Gastrocnemius medialis (tissue), 4 donors: ENCODE measurements around the gene MDM1. TPM values are rescaled to one million over a fixed set of nuclear protein-coding genes. Genes with fewer than 3 reads are reported as not detected.

Experiments used
- ATAC-seq, 2 donors: fragments of 150-250 bp; one replicate each; pipeline ENCODE4 v1.9.1; 2016
- DNase-seq, 2 donors: peaks; one replicate each; pipeline ENCODE4 v3.0.0-alpha.2; 2019
- H3K27ac ChIP-seq, 4 donors: fragments of 200-600 bp; sonication (generic); 1 replicate in 1 of 4; 2 replicates in 3 of 4; pipeline ENCODE4 v1.5.1; 2016 to 2018; ENCODE audit warnings: mild to moderate bottlenecking in 2 of 4, moderate library complexity in 1 of 4
- H3K27me3 ChIP-seq, 3 donors: fragments of 200-600 bp; sonication (generic) in 2 of 3; 1 replicate in 1 of 3; 2 replicates in 2 of 3; pipeline versions ENCODE4 v1.5.1 to v1.6.0; 2016 to 2019; ENCODE audit warnings: mild to moderate bottlenecking in 1 of 3, moderate library complexity in 1 of 3
- H3K36me3 ChIP-seq, 2 donors: fragments of 200-600 bp; sonication (generic) in 1 of 2; one replicate each; pipeline ENCODE4 v1.5.1; 2017 to 2018
- H3K4me1 ChIP-seq, 2 donors: fragments of 200-600 bp; sonication (generic) in 1 of 2; one replicate each; pipeline ENCODE4 v1.5.1; 2016 to 2017; ENCODE audit warnings: mild to moderate bottlenecking in 2 of 2
- H3K4me3 ChIP-seq, 4 donors: fragments of 200-600 bp; sonication (generic) in 3 of 4; 1 replicate in 1 of 4; 2 replicates in 3 of 4; pipeline ENCODE4 v1.5.1; 2016 to 2019; ENCODE audit warnings: mild to moderate bottlenecking in 2 of 4
- H3K9me3 ChIP-seq, 3 donors: fragments of 200-600 bp; sonication (generic) in 2 of 3; 1 replicate in 1 of 3; 2 replicates in 2 of 3; pipeline ENCODE4 v1.5.1; 2016 to 2019
- POLR2A ChIP-seq, 2 donors: fragments of 450-650 bp; IDR thresholded peaks; one replicate each; pipeline ENCODE4 v1.6.1; 2017; ENCODE audit warnings: antibody characterized with exemption in 2 of 2, mild to moderate bottlenecking in 2 of 2, moderate library complexity in 2 of 2
- in situ Hi-C, 4 donors: fragments of 200-750 bp; cut with MboI; loops; one replicate each; pipeline versions ENCODE4 v1.15.0 to v1.8.0; 2017; ENCODE audit warnings: low sequenced_read_pairs in 4 of 4
- intact Hi-C: fragments of 100-400 bp; cut with DNase I; formaldehyde crosslinking; loops from one replicate; pipeline ENCODE4 v1.15.1; 2023; ENCODE audit warnings: low total_unique reads
- total RNA-seq, 4 donors: library from RNA; depleted of rRNA; stranded (reverse); fragments of >200 nt; gene quantifications; one replicate each; pipeline versions ENCODE4 v1.1.0 to v1.2.3, GENCODE V29; 2016
- TF ChIP-seq, protein P1 (sequence below), 5 experiments: fragments of 450-650 bp in 3 of 5; fragments of 200-600 bp in 2 of 5; sonication (generic) in 2 of 5; IDR thresholded peaks in 4 of 5; conservative IDR thresholded peaks in 1 of 5; 1 replicate in 4 of 5; 2 replicates in 1 of 5; pipeline ENCODE4 v1.5.1; 2016 to 2019; ENCODE audit warnings: antibody characterized with exemption in 5 of 5, mild to moderate bottlenecking in 3 of 5, moderate library complexity in 3 of 5

The MDM1 gene
- total RNA-seq, 4 donors from 2014 or later: 1.6 to 6.8 (median 3.4) TPM

DNA sequence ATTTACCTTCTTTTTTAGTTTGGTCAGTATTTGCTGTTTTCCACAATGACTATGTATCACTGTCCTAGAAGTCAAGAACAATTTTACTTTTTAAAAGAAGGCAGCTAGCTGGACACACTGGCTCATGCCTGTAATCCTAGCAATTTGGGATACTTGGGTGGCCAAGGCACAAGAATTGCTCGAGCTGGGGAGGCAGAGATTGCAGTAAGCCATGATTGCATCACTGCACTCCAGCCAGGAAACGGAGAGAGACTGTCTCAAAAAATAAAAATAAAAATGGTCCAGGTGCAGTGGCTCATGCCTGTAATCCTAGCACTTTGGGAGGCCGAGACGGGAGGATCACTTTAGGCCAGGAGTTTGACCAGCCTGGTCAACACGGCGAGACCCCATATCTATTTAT is 28.3 kb downstream of the MDM1 start:
- no peaks in the 10 kb centered on the region for H3K27me3 ChIP-seq
- H3K27ac ChIP-seq: no peak overlapping the region
- H3K4me3 ChIP-seq: no peak overlapping the region
- no peaks in the 10 kb centered on the region for H3K9me3 ChIP-seq
- in situ Hi-C loops: loop anchor here in 3 of 4 donors (10.0 to 25.0 kb wide), 2 partner anchors 267 to 269 kb away; no protein-coding TSS in a partner anchor
- intact Hi-C loops: no loop called here
- no peak for TF ChIP-seq POLR2A (IDR thresholded peaks at IDR 0.05)
- TF ChIP-seq, protein P1, sequence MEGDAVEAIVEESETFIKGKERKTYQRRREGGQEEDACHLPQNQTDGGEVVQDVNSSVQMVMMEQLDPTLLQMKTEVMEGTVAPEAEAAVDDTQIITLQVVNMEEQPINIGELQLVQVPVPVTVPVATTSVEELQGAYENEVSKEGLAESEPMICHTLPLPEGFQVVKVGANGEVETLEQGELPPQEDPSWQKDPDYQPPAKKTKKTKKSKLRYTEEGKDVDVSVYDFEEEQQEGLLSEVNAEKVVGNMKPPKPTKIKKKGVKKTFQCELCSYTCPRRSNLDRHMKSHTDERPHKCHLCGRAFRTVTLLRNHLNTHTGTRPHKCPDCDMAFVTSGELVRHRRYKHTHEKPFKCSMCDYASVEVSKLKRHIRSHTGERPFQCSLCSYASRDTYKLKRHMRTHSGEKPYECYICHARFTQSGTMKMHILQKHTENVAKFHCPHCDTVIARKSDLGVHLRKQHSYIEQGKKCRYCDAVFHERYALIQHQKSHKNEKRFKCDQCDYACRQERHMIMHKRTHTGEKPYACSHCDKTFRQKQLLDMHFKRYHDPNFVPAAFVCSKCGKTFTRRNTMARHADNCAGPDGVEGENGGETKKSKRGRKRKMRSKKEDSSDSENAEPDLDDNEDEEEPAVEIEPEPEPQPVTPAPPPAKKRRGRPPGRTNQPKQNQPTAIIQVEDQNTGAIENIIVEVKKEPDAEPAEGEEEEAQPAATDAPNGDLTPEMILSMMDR (IDR thresholded peaks at IDR 0.05 in 4 of 5, conservative IDR thresholded peaks at IDR 0.05 in 1 of 5): no peak
- H3K36me3 ChIP-seq: peaks cover 0 to 25% of the 10 kb centered on the region in 2 donors
- ATAC-seq (peak in 1 of 2 donors; percentile 39), DNase-seq (peak in 1 of 2 donors; percentile 5)
- H3K4me1 ChIP-seq: no peaks in the 10 kb centered on the region

DNA sequence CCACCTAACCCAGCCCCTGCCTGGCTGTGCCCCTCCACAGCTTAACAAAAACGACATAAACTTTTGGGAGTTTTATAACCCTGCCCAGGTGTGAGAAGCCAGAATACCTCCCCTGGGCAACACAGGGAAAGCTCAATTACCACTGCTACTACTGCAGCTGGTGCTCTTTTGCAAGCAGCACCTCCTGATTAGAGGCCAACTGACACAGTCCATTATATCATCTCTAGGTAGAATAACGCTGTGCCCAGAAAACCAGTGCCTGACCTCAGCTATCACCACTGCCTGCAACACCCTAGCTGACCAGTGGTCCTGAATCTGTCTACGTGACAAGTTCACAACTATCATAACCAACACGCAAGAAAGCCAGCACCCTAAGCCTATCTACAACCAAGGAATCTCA is 34.2 kb downstream of the MDM1 start:
- Histone ChIP-seq H3K36me3 (peaks cover 0 to 16% of the 10 kb centered on the region in 2 donors), H3K4me1 (peaks cover 11 to 13% of the 10 kb centered on the region in 2 donors), H3K27ac (no peak overlapping the region), H3K9me3 (no peaks in the 10 kb centered on the region), H3K4me3 (no peak overlapping the region), H3K27me3 (no peaks in the 10 kb centered on the region)
- ATAC-seq: no peak
- intact Hi-C loops (loop anchor here (5.0 kb wide), 1 partner anchor 266 kb away; no protein-coding TSS in a partner anchor), in situ Hi-C loops (no loop called here)
- no peak for TF ChIP-seq POLR2A (IDR thresholded peaks at IDR 0.05)
- TF ChIP-seq, protein P1 (IDR thresholded peaks at IDR 0.05 in 4 of 5, conservative IDR thresholded peaks at IDR 0.05 in 1 of 5): no peak
- no peak for DNase-seq

DNA sequence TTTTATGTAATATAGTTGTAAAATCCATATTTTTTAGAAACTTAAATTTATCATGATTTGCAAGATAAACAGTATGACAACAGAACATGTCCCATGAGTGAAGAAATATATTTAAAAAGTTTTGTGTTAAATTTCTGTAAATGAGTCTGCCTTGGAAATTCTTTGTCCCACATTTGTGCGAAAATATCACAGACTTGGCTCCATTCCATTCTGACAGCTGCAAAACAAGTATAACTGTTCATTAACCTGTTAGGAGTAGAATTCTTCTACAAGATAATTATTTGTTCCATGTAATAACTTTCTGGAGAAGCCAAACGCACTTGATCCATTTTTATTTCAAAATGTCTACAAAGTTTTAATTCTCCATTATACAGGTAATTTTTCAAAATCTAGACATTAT is 37.9 kb downstream of the MDM1 start:
- in situ Hi-C loops (no loop called here), intact Hi-C loops (no loop called here)

DNA sequence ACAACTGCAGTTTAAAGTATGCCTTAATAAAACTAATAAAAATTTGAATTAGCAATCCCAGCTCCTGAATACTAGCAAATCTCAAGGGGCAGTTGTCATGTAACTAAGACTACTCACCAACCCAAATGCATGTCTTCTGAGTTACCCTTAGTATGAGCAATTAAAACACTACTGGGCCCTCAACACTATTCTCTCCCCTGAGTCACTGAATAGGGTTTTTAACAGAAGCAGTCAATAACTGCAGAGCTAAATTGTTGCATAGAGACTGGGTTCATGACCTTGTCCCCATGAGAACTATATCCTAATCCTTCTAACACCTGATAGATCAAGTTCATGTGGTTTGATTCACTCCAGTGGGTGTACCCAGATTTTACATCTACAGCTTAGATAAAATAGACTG is 38.8 kb downstream of the MDM1 start:
- DNase-seq (no peak), ATAC-seq (no peak)
- no peaks in the 10 kb centered on the region for H3K36me3 ChIP-seq
- H3K9me3 ChIP-seq: no peaks in the 10 kb centered on the region
- TF ChIP-seq POLR2A (IDR thresholded peaks at IDR 0.05): no peak
- TF ChIP-seq, protein P1 (IDR thresholded peaks at IDR 0.05 in 4 of 5, conservative IDR thresholded peaks at IDR 0.05 in 1 of 5): no peak
- H3K4me3 ChIP-seq: no peak overlapping the region
- in situ Hi-C loops: no loop called here
- peaks cover 11 to 13% of the 10 kb centered on the region in 2 donors for H3K4me1 ChIP-seq
- intact Hi-C loops: no loop called here
- no peak overlapping the region for H3K27ac ChIP-seq
- no peaks in the 10 kb centered on the region for H3K27me3 ChIP-seq

More for the DNA sequence above, 37.9 kb downstream of the MDM1 start:
- DNase-seq (no peak), ATAC-seq (no peak)
- TF ChIP-seq, protein P1 (IDR thresholded peaks at IDR 0.05 in 4 of 5, conservative IDR thresholded peaks at IDR 0.05 in 1 of 5): no peak
- no peak for TF ChIP-seq POLR2A (IDR thresholded peaks at IDR 0.05)
- no peaks in the 10 kb centered on the region for H3K27me3 ChIP-seq
- peaks cover 11 to 13% of the 10 kb centered on the region in 2 donors for H3K4me1 ChIP-seq
- no peak overlapping the region for H3K4me3 ChIP-seq
- no peaks in the 10 kb centered on the region for H3K36me3 ChIP-seq
- H3K27ac ChIP-seq: no peak overlapping the region
- no peaks in the 10 kb centered on the region for H3K9me3 ChIP-seq
